ENCODE measurements around the gene ZBTB45. TPM values are rescaled to one million over a fixed set of nuclear protein-coding genes. Genes with fewer than 3 reads are reported as not detected.

ZBTB45 gene
- total RNA-seq, 8 experiments from 2014 or later, result 6.5 to 15.4 (median 7.7) TPM

DNA sequence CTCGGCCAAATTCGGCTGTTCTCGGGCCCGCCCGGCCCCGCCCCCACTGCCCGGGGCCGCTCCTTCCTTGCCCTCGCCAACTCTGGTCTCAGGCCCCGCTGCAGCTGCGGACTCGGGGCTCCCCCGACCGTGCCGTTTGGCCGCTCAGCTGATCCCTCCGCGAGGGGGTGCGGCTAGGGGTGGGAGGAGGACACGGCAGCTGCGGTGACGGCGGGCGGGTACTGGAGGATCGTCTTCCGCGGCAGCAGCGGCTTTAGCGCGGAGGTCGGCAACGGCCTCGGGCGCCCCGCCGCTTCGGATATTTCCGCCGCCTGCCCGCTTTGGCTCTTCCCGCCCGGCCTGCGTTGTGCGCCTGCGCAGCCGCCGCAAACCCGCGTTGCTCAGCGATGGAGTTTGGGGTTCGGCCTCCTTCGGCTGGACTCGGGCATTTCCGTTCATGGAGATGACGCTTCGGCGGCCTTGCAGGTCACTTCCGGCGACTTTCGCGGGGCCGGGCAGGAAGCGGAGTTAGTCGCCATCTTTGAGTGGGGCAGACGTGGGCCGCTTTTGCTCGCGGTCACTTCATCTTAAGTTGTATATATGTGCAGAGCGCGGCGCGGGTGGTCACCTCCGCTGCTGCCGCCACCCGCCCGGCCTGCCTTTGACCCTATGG, 39.1 kb upstream of the ZBTB45 start:
- Histone ChIP-seq H3K27ac (peak overlapping the region; percentile 99 to 100), H3K4me3 (peak overlapping the region; percentile 62 to 83 (median 74)), H3K4me1 (replicated peaks in 1 of 2) (peaks cover 32 to 38% of the 10 kb centered on the region in 2 donors)
- in situ Hi-C loops (cut with MboI; ENCODE audit: low pct_unique_long_range_greater_than_20kb in 2 of 9, low sequenced_read_pairs in 9 of 9, unreplicated experiment in 9 of 9), result no loop called here
- ATAC-seq (replicated peaks in 6 of 8), result peak; percentile 52 to 67 (median 60)
- WGBS, 10 experiments, result 0 to 2% (median 0%) methylated on average over 1 to 18 of the region's 76 CpGs; no CpG with 5 or more reads in 4 of the 10 experiments

DNA sequence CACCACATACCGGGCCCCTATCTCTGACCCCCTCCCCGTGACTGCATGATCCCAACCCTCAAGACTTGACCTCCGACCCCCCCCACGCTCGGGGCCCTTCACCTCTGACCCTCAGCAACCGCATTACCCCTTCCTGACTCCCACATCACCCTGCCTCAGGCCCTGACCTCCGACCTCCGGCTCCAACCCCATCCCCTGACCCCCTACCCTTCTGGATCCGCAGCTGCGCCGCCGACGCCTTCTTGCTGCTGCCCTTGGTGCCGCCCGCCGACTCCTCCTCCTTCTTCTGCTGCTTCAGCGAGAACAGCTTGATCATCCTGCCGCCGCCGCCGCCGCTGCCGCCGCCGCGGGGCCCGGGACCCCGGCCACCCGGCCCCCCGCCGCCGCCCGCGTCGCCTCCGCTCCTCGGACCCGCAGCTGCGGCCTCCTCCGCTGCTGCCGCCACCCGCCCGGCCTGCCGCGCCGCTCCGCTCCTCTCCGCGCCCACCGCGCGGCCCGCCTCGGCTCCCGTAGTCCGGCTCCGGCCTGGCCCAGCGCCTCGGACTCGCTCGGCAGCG, 38.5 kb upstream of the ZBTB45 start, which contains the start of gene UBE2M:
UBE2M (minus strand) TSS at position 546 of the 557 bp plus-strand sequence; CDS start at position 316, 230 bp downstream.
- ATAC-seq (replicated peaks in 6 of 8), result peak in 2 of 8 experiments; percentile 0

DNA sequence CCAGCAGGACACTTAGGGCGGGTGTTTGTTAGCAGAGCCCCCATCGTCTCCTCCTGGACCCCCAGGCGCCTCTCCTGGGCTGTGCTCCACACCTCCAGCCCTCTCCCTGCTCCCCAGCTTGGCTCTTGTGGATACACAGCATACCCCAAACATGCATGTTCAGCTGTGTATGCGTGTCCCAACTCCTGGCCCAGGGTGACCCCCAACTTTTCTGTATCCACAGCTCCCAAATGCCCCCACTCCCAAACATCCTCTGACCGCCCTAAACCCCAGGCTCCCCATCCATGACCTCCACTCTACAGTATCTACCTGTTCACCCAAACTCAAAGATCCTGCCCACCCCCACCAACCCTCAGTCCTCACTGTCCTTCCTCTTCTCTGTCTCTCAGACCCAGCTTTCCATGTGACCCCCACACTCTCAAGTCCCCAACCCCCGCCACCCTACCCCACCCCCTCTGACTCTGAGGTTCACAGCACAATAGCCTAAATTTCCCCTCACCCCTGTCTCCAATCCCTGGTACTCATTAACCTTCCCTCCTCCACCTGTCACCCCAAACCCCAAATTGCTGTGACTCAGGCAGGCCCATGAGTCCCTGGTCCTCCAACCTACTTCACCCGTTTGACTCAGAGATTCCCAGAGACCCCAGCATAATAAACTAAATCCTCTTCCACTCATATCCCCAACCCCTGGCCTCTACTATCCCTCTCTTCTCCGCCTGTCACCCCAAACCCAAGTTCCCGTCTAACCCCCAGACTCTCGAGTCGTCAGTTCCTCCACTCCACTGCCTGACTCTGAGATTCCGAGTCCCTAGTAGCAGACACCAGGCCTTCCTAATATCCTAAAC, 37.8 kb upstream of the ZBTB45 start:
- WGBS, 10 experiments, result 0 to 100% (median 33%) methylated on average over 1 to 4 of the region's 12 CpGs; no CpG with 5 or more reads in 6 of the 10 experiments
- Histone ChIP-seq H3K27ac (peak overlapping the region; percentile 99 to 100), H3K4me3 (peak overlapping the region; percentile 62 to 83 (median 74)), H3K4me1 (replicated peaks in 1 of 2) (peaks cover 35 to 41% of the 10 kb centered on the region in 2 donors)
- ATAC-seq (replicated peaks in 6 of 8), result no peak
- in situ Hi-C loops (cut with MboI; ENCODE audit: low pct_unique_long_range_greater_than_20kb in 2 of 9, low sequenced_read_pairs in 9 of 9, unreplicated experiment in 9 of 9), result no loop called here

More for the DNA sequence above, 38.5 kb upstream of the ZBTB45 start, which contains the start of gene UBE2M:
- in situ Hi-C loops (cut with MboI; ENCODE audit: low pct_unique_long_range_greater_than_20kb in 2 of 9, low sequenced_read_pairs in 9 of 9, unreplicated experiment in 9 of 9), result no loop called here
- Histone ChIP-seq H3K27ac (peak within 1 kb of the TSS; percentile 99 to 100), H3K4me3 (peak within 1 kb of the TSS; percentile 62 to 83 (median 74)), H3K4me1 (replicated peaks in 1 of 2) (peaks cover 35 to 38% of the 10 kb centered on the region in 2 donors)
- WGBS, 10 experiments, result 0% methylated on average over 1 of the region's 62 CpGs; no CpG with 5 or more reads in 8 of the 10 experiments

DNA sequence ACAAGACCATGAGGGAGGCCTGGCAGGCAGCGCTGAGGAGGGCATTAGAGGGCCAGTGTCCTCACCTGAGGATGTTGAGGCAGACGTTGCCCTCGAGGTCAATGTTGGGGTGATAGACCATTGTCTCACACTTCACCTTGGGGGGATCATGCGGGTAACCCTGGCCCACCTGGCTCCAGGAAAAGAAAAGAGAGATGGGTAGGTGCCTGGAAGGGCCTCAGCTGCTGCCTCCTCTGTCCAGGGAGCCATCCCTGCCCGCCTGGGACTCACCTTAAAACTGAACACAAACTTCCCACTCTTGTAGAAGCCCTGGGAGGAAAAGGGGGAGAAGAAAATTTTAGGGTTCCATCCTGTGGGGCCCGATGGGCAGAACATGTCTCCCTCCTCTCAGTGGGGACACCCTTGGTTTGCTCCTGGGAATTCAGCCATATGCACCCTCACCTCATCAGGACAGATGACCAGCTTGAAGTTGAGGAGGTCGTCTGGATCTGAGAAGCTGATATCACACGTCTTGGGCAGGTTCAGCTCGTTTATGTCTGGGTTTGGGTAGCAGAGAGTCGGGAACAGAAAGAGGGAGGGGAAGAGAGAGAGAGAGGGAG, 37.1 kb upstream of the ZBTB45 start:
- Histone ChIP-seq H3K4me1 (replicated peaks in 1 of 2) (peaks cover 29 to 34% of the 10 kb centered on the region in 2 donors), H3K27ac (peak overlapping the region in 1 of 2 donors; percentile 99), H3K4me3 (peak overlapping the region in 3 of 5 donors; percentile 62 to 81 (median 74))
- in situ Hi-C loops (cut with MboI; ENCODE audit: low pct_unique_long_range_greater_than_20kb in 2 of 9, low sequenced_read_pairs in 9 of 9, unreplicated experiment in 9 of 9), result no loop called here
- ATAC-seq (replicated peaks in 6 of 8), result no peak
- 49 to 100% (median 90%) methylated on average over 1 to 4 of the region's 10 CpGs; no CpG with 5 or more reads in 7 of the 10 experiments for WGBS, 10 experiments

DNA sequence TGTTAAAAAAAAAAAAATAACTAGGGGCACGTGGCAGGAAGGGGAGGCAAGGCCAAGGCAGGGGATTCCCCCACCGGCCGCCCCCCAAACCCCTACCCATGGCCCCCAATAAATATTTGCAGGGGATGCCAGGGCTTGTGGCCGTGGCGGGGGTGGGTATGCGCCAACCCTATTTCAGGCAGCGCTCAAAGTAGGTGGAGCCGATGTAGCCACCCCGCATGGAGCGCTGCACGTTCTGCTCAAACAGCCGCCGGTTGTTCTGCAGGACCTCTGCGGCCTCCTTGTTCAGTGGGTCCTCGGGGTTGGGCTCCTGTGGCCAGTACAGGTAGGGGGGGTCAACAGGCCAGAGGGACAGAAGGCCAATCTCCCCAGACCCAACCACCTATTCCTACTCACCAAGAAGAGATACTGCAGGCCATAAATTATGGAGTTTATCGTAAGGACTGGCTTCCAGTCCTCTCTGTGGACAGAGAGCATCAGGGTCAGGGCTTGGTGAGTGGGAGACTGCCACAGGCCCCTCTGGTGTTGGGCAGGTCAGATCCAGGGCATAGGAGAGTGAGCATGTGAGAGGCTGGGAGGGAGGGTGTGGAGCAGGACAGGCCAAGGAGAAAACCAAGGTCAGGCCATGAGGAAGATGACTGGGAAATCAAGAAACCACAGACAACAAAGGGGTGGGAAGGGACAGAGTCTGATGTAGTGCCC, 36.5 kb upstream of the ZBTB45 start:
- WGBS, 10 experiments, result 95 to 100% methylated on average over 1 to 4 of the region's 16 CpGs; no CpG with 5 or more reads in 8 of the 10 experiments
- Histone ChIP-seq H3K27ac (peak overlapping the region in 1 of 2 donors; percentile 96), H3K4me3 (no peak overlapping the region), H3K4me1 (replicated peaks in 1 of 2) (peaks cover 27 to 31% of the 10 kb centered on the region in 2 donors)
- ATAC-seq (replicated peaks in 6 of 8), result no peak
- in situ Hi-C loops (cut with MboI; ENCODE audit: low pct_unique_long_range_greater_than_20kb in 2 of 9, low sequenced_read_pairs in 9 of 9, unreplicated experiment in 9 of 9), result no loop called here

DNA sequence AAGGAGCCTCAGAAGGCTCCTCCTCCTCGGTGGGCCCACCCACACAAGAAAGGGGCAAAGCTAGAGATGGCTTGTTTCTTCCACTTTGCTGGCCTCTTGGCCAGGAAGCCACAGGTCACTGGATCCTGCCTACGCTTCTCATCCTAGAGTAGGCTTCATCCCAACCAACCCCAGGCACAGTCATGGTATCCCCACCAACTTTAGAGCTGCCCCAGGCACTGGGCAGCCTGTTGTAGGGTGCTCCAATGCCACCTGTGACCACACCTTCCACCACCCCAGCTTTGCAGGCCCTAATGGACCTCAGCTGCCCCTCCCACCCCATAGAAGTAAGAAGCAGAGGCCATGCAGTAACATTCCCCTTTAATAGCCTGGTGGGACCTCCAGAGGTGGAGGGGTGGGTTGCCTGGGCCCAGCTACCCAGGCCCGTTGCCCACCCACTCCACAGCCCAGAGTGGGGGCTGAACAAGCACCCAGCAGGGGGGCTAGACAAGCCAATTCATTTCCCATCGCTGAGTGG, 35.8 kb upstream of the ZBTB45 start:
- 0 to 44% (median 8%) methylated on average over 1 to 2 of the region's 4 CpGs; no CpG with 5 or more reads in 6 of the 10 experiments for WGBS, 10 experiments
- no peak for ATAC-seq (replicated peaks in 6 of 8)

DNA sequence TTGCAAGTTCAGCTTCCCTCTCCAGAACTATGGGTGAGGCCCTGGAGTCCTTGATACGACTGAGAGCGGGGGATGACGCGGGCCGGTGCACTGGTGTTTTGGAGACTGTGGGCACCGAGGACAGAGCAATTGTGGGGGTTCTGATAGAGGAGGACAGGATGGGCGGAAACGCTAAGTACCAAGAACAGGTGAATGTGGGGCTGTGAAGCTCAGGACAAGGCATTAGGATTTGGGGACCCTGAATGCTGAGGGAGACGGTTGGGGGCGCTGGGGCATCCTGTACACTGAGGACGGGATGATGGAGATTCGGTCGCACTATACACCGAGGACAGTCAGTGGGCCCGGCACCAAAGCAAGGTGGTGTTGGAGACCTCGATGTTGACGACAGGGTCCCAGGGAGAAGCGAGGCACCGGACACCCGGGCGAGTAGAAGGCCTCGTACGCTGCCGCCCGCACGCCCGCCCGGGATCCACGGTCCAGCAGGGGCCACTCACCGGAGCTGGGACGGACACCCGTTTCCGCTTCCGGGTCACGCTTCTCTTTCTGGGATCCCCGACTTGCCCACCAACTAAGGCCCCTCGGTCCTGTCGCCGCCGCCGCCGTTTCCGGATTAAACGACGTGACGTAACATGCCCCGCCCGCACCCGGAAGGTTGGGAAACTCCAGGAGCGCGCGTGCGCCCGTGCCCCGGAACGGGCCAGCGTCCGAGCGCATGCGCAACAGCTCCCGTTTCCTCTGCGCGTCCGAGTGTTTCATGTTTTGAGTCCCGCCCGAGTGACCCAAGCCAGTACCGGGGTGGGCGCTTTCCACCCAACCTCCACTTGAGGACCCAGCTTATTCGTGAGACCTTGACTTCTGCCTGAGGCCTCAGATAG, 35.1 kb upstream of the ZBTB45 start, which contains the start of gene CHMP2A:
CHMP2A (minus strand) TSS at position 612 of the 875 bp plus-strand sequence. CDS start 893 bp downstream, outside the sequence.
- Histone ChIP-seq H3K27ac (peak within 1 kb of the TSS; percentile 88 to 96), H3K4me1 (replicated peaks in 1 of 2) (peaks cover 19 to 22% of the 10 kb centered on the region in 2 donors), H3K4me3 (peak within 1 kb of the TSS; percentile 43 to 66 (median 53))
- ATAC-seq (replicated peaks in 6 of 8), result peak; percentile 36 to 56 (median 50)
- in situ Hi-C loops (cut with MboI; ENCODE audit: low pct_unique_long_range_greater_than_20kb in 2 of 9, low sequenced_read_pairs in 9 of 9, unreplicated experiment in 9 of 9), result no loop called here
- 0 to 5% (median 0%) methylated on average over 1 to 42 of the region's 69 CpGs; no CpG with 5 or more reads in 2 of the 10 experiments for WGBS, 10 experiments

More for the DNA sequence above, 35.8 kb upstream of the ZBTB45 start:
- in situ Hi-C loops (cut with MboI; ENCODE audit: low pct_unique_long_range_greater_than_20kb in 2 of 9, low sequenced_read_pairs in 9 of 9, unreplicated experiment in 9 of 9), result no loop called here
- Histone ChIP-seq H3K27ac (peak overlapping the region; percentile 76 to 96), H3K4me1 (replicated peaks in 1 of 2) (peaks cover 25 to 29% of the 10 kb centered on the region in 2 donors), H3K4me3 (peak overlapping the region; percentile 43 to 66 (median 53))

DNA sequence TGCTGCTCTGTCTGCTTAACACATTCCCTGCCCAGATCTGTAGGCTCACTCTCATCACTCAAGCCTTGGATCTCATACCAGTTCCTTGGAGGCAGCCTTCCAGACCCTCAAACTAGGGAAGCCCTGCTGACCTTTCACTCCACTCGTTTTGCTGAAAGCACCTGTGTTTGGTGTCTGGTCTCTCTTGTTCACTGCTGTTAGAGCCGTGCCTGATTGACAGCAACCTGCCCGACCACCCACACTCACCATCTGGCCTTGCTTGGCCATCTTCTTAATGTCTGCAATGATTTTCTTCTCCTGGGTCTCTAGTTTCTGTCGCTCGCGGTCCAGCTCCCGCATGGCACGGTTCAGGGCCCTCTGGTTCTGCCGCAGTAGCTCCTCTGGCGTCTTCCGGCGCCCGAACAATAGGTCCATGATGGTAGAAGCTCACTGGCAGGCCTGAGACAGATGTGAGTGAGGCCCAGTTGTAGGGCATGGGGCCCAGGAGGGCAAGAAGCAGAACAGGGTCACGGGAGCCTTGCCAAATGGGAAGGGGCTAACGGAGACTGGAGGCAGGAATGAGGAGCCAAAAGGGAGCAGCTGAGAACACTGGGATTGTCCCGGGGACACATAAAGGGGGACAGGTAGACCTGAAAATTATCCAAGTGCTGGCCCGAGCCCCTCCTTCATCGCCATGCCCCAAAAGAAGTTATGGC, 34.3 kb upstream of the ZBTB45 start:
- H3K4me3 ChIP-seq, result peak overlapping the region; percentile 43 to 66 (median 53)
- ATAC-seq (replicated peaks in 6 of 8), result no peak
- WGBS, 10 experiments, result 0 to 60% (median 20%) methylated on average over 1 to 15 of the region's 18 CpGs; no CpG with 5 or more reads in 1 of the 10 experiments
- H3K27ac ChIP-seq, result peak overlapping the region; percentile 88 to 96
- in situ Hi-C loops (cut with MboI; ENCODE audit: low pct_unique_long_range_greater_than_20kb in 2 of 9, low sequenced_read_pairs in 9 of 9, unreplicated experiment in 9 of 9), result no loop called here
- peaks cover 19 to 21% of the 10 kb centered on the region in 2 donors for H3K4me1 ChIP-seq (replicated peaks in 1 of 2)

DNA sequence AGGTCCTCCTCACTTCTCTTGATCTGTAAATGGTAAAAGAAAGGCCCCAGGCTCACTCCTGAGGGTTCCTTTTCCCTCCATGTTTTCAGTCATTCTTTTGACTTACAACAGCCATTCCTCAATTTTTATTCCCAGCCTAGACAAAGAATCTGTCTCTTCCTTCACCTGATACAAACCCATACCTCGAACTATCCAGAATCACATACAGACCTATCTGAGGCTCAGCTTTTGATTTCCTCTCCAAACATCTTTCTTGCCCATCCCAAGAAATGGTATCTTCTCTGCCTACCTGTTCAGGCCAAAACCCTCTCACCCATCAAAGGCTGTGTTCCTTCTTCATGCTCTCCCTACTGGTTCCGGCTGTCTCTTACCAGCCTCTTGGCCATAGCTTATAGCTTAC, 33.0 kb upstream of the ZBTB45 start:
- no peak for ATAC-seq (replicated peaks in 6 of 8)
- no peak overlapping the region for H3K27ac ChIP-seq
- H3K4me3 ChIP-seq, result no peak overlapping the region
- H3K4me1 ChIP-seq (replicated peaks in 1 of 2), result peaks cover 19 to 21% of the 10 kb centered on the region in 2 donors
- WGBS, 10 experiments, result 80 to 100% (median 100%) methylated on average over 1 to 2 of the region's 2 CpGs; no CpG with 5 or more reads in 1 of the 10 experiments
- in situ Hi-C loops (cut with MboI; ENCODE audit: low pct_unique_long_range_greater_than_20kb in 2 of 9, low sequenced_read_pairs in 9 of 9, unreplicated experiment in 9 of 9), result no loop called here

DNA sequence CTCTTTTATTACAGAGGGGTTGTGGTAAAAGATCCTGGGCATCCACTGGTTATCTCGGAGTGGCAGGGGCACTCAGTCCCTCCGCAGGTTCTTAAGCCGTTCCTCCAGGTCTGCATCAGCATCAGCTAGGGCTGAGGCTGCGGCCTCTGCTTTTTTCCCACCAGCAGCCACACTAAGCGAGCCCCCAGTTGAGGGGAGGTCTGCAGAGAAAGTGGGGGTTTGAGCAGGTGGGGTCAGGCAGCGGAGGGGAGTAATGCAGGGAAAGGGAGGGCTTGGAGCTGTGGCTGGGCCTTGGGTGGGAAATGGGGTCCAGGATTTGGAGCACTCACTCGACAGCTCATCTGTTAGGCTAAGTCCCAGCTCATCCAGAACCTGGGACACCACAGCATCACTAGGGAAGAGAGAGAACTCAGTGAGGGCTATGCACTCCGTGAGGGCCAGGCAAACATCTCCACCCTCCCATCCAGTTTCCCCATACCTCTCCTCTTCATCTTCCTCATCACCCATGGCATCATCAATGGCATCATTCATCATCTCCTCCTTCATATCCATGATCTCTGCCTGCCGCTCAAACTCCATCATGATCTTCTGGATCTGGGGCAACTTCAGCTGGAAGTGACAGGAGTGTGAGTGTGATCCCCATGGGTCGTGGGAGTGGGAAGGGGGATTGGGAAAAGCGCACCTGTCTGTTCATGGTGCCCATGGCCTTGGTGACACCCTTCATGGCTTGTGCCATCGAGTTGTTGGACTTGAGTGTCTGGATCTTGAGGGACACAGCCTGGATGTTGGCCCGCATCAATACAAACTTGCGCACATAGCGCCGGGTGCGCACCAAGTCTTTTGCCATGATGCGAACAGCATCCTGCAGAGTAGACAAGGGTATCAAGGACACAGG, 32.2 kb upstream of the ZBTB45 start:
- Histone ChIP-seq H3K27ac (no peak overlapping the region), H3K4me3 (no peak overlapping the region), H3K4me1 (replicated peaks in 1 of 2) (peaks cover 19 to 21% of the 10 kb centered on the region in 2 donors)
- 89 to 100% (median 96%) methylated on average over 1 to 6 of the region's 18 CpGs; no CpG with 5 or more reads in 2 of the 10 experiments for WGBS, 10 experiments
- no peak for ATAC-seq (replicated peaks in 6 of 8)
- in situ Hi-C loops (cut with MboI; ENCODE audit: low pct_unique_long_range_greater_than_20kb in 2 of 9, low sequenced_read_pairs in 9 of 9, unreplicated experiment in 9 of 9), result no loop called here
